ENCODE measurements around the gene MAP3K6.

DNA sequence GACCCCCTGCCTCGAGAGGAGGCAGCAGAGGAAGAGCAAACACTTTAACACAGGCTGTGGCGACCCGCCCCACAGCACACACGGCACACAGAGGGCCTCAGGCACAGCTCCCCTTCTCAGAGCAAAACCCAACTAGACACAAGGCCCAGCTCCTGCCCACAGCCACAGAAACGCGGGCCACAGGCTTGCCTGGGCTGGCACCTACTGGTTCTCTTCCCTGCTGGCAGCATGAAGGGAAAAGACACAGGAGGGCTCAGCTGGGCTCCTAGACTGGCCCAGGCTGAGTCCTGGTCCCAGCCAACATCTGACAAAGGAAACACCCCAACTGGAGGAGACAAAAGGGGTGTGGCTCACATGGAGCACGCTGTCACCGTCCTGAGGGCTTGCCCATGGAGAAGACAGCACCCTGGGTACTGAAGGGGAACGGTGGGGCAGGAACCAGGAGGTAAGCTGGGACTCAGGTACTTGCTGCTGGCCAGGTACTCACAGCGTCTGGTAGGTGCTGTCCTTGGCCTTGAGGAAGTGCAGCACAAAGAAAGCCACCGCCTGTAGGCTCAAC, 12.9 kb upstream of the MAP3K6 start:
- TF ChIP-seq EZH2 (IDR thresholded peaks at IDR 0.05) (no peak), POLR2AphosphoS5 (IDR thresholded peaks at IDR 0.05; ENCODE audit: borderline replicate concordance, low read depth, low read length) (no peak), FOXP2 (optimal IDR thresholded peaks at IDR 0.05; ENCODE audit: control extremely low read depth, extremely low read length, insufficient read depth) (no peak)
